NCI-H2107 treated with DMSO at 0.1 percent for 48 hours (cell line): ENCODE data around the gene PHOX2A.

Experiments used
- DNase-seq: peaks from one replicate; lab custom pipeline; 2025; ENCODE audit not compliant: unreplicated experiment; lab: John Stamatoyannopoulos, UW

PHOX2A gene

DNA sequence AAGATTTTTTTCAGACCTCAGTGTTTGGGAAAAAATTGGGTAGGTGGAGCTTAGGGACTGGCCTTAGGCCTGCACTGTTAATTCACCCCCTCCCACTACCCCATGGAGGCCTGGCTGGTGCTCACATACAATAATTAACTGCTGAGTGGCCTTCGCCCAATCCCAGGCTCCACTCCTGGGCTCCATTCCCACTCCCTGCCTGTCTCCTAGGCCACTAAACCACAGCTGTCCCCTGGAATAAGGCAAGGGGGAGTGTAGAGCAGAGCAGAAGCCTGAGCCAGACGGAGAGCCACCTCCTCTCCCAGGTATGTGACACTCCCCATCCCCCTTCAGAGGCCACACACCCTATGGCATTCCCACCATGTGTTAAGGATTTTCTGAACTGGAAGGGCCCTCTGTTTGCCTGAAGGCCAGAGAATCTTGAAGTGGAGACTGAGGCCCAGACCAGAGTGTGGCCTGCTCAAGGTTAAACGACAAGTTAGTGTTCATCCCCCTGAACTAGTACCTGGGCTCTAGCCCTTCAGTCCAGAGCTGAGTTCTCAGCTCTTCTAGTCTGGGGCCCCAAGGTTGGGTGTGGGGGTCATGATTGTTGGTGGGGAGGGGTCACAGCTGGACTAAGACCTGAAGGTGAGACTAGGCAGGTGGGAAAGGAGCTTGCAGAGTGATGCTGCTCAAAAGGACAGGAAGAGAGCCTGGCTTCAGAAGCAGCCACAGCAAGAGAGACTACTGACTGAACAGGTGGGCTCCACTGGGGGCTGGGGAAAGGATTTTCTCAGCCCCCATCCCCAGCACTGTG lies 54.3 kb downstream of the PHOX2A start:
- DNase-seq = peak; percentile 89
